ENCODE results near the gene VPREB3. TPM values are rescaled to one million over a fixed set of nuclear protein-coding genes. Genes with fewer than 3 reads are reported as not detected.

The VPREB3 gene
- polyA plus RNA-seq, 1 of the 3 experiments (the other 2 are of a cell fraction): not detected

GRCh38 chr22:23790819-23791737 lies 36.9 kb upstream of the VPREB3 start:
- no peak overlapping the region for H3K4me3 ChIP-seq (ENCODE audit: low read depth in 2 of 2, low read length in 1 of 2)
- H3K4me2 ChIP-seq: no peak overlapping the region
- CTCF ChIA-PET: interaction anchor here (1.4 to 5.3 kb wide), 4 partner anchors 17 to 58 kb away, joined by 3 to 36 read pairs (median 16); partner anchors contain the start of gene CHCHD10
- H4K20me1 ChIP-seq (ENCODE audit: insufficient read depth): peaks cover 56% of the 10 kb centered on the region
- no peak overlapping the region for H3K9ac ChIP-seq
- H3K9me3 ChIP-seq: no peaks in the 10 kb centered on the region
- H3K27ac ChIP-seq (ENCODE audit: low read depth in 2 of 2, low read length in 1 of 2): peak overlapping the region in 1 of 2 experiments; percentile 78; a peak in 2 of 4 replicates
- WGBS (ENCODE audit: low lambda C conversion rate): 59% methylated on average over 11 of the region's 11 CpGs
- TF ChIP-seq USF2 (IDR thresholded peaks at IDR 0.05; ENCODE audit: borderline replicate concordance, low read depth, low read length): no peak
- TF ChIP-seq NRF1 (IDR thresholded peaks at IDR 0.05; ENCODE audit: low read depth, low read length): no peak
- TF ChIP-seq RAD21 (IDR thresholded peaks at IDR 0.05; ENCODE audit: low read length): no peak
- peak; percentile 78 for TF ChIP-seq TCF12 (IDR thresholded peaks at IDR 0.05)
- no peak for TF ChIP-seq NFIC (IDR thresholded peaks at IDR 0.05; ENCODE audit: borderline replicate concordance)
- no peak for TF ChIP-seq JUND (IDR thresholded peaks at IDR 0.05)
- no peak for TF ChIP-seq PBX3 (IDR thresholded peaks at IDR 0.05)
- peak; percentile 45; the same call in 1 of the 2 replicates for TF ChIP-seq FOXJ3 (CRISPR knock-in tag; IDR thresholded peaks at IDR 0.05)
- peak; percentile 58 for TF ChIP-seq GATA2 (CRISPR knock-in tag; IDR thresholded peaks at IDR 0.05)
- no peak for TF ChIP-seq GABPA (IDR thresholded peaks at IDR 0.05; ENCODE audit: low read depth)
- TF ChIP-seq ZBTB33 (IDR thresholded peaks at IDR 0.05; ENCODE audit: borderline replicate concordance, low read depth): no peak
- TF ChIP-seq POLR2AphosphoS5 (IDR thresholded peaks at IDR 0.05; ENCODE audit: low read depth, low read length): peak; percentile 30; the same call in 1 of the 2 replicates
- no peak for TF ChIP-seq IRF3 (IDR thresholded peaks at IDR 0.05; ENCODE audit: low read depth, low read length)
- peak; percentile 72 for TF ChIP-seq CHD2 (IDR thresholded peaks at IDR 0.05; ENCODE audit: low read length, partially characterized antibody)
- TF ChIP-seq RCOR1 (IDR thresholded peaks at IDR 0.05; ENCODE audit: low read length): peak; percentile 78
- no peak for TF ChIP-seq TAF1 (IDR thresholded peaks at IDR 0.05; ENCODE audit: borderline replicate concordance, low read depth, low read length)
- H3K4me1 ChIP-seq (ENCODE audit: control insufficient read depth in 1 of 2, insufficient read depth in 2 of 2, low read depth in 1 of 2, low read length in 1 of 2): peaks cover 0 to 44% of the 10 kb centered on the region in 2 experiments; a peak in 2 of 4 replicates
- DNase-seq: peak; percentile 79
- POLR2A ChIA-PET: no interaction called here
- H3K27me3 ChIP-seq (ENCODE audit: insufficient read depth): no peaks in the 10 kb centered on the region
- H3K36me3 ChIP-seq (replicated peaks in 1 of 2; ENCODE audit: control insufficient read depth in 1 of 2, insufficient read depth in 2 of 2, low read length in 1 of 2): peaks cover 20 to 31% of the 10 kb centered on the region in 2 experiments
- H3K9me2 ChIP-seq: no peaks in the 10 kb centered on the region
- H3F3A ChIP-seq (replicated peaks; ENCODE audit: insufficient read depth): peaks cover 3% of the 10 kb centered on the region
- H2AFZ ChIP-seq (ENCODE audit: low read depth): no peak overlapping the region
- peaks cover 73% of the 10 kb centered on the region for H3K79me2 ChIP-seq (ENCODE audit: insufficient read depth)
